HepG2 (cell line): ENCODE measurements around the gene PAQR6.

Source experiments
- ADNP ChIP-seq: sonication (generic); formaldehyde crosslinking; IDR thresholded peaks from 2 replicates; pipeline ENCODE4 v1.4.0; 2020; ENCODE audit warnings: missing genetic modification reagents
- DPF2 ChIP-seq: sonication (generic); formaldehyde crosslinking; IDR thresholded peaks from 2 replicates; pipeline ENCODE4 v1.4.0; 2020; ENCODE audit warnings: mild to moderate bottlenecking, low read depth, missing genetic modification reagents, borderline replicate concordance
- GATAD2A ChIP-seq: IDR thresholded peaks from 2 replicates; pipeline ENCODE4 v1.6.1; 2016
- JUN ChIP-seq: sonication (generic); formaldehyde crosslinking; IDR thresholded peaks from 2 replicates; pipeline ENCODE4 v1.4.0; 2020; ENCODE audit warnings: mild to moderate bottlenecking, missing genetic modification reagents
- ZBTB3 ChIP-seq: sonication (generic); formaldehyde crosslinking; IDR thresholded peaks from 2 replicates; pipeline ENCODE4 v1.4.0; 2020; ENCODE audit warnings: low read depth, mild to moderate bottlenecking, moderate library complexity, missing genetic modification reagents, borderline replicate concordance
- ZNF484 ChIP-seq: sonication (generic); formaldehyde crosslinking; IDR thresholded peaks from 2 replicates; pipeline ENCODE4 v1.5.1; 2020; ENCODE audit warnings: mild to moderate bottlenecking, low read depth, missing genetic modification reagents, borderline replicate concordance
- TF ChIP-seq, protein P1 (sequence below): sonication (generic); formaldehyde crosslinking; IDR thresholded peaks from 2 replicates; pipeline ENCODE4 v1.4.0; 2020; ENCODE audit warnings: missing genetic modification reagents
- TF ChIP-seq, protein P2 (sequence below): sonication (generic); formaldehyde crosslinking; IDR thresholded peaks from 2 replicates; pipeline ENCODE4 v1.9.0; 2022; ENCODE audit warnings: low read depth, missing genetic modification reagents

GRCh38 chr1:156200044-156200443 is 47.8 kb downstream of the PAQR6 start:
- no peak for TF ChIP-seq JUN (CRISPR knock-in tag)
- TF ChIP-seq, protein P1, sequence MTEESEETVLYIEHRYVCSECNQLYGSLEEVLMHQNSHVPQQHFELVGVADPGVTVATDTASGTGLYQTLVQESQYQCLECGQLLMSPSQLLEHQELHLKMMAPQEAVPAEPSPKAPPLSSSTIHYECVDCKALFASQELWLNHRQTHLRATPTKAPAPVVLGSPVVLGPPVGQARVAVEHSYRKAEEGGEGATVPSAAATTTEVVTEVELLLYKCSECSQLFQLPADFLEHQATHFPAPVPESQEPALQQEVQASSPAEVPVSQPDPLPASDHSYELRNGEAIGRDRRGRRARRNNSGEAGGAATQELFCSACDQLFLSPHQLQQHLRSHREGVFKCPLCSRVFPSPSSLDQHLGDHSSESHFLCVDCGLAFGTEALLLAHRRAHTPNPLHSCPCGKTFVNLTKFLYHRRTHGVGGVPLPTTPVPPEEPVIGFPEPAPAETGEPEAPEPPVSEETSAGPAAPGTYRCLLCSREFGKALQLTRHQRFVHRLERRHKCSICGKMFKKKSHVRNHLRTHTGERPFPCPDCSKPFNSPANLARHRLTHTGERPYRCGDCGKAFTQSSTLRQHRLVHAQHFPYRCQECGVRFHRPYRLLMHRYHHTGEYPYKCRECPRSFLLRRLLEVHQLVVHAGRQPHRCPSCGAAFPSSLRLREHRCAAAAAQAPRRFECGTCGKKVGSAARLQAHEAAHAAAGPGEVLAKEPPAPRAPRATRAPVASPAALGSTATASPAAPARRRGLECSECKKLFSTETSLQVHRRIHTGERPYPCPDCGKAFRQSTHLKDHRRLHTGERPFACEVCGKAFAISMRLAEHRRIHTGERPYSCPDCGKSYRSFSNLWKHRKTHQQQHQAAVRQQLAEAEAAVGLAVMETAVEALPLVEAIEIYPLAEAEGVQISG (CRISPR knock-in tag) = no peak
- no peak for TF ChIP-seq ZBTB3 (CRISPR knock-in tag)
- TF ChIP-seq DPF2 (CRISPR knock-in tag) = no peak
- no peak for TF ChIP-seq ADNP
- no peak for TF ChIP-seq ZNF484 (CRISPR knock-in tag)
- TF ChIP-seq, protein P2, sequence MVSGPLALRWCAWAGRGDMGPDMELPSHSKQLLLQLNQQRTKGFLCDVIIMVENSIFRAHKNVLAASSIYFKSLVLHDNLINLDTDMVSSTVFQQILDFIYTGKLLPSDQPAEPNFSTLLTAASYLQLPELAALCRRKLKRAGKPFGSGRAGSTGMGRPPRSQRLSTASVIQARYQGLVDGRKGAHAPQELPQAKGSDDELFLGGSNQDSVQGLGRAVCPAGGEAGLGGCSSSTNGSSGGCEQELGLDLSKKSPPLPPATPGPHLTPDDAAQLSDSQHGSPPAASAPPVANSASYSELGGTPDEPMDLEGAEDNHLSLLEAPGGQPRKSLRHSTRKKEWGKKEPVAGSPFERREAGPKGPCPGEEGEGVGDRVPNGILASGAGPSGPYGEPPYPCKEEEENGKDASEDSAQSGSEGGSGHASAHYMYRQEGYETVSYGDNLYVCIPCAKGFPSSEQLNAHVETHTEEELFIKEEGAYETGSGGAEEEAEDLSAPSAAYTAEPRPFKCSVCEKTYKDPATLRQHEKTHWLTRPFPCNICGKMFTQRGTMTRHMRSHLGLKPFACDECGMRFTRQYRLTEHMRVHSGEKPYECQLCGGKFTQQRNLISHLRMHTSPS (CRISPR knock-in tag) = no peak
- no peak for TF ChIP-seq GATAD2A (CRISPR knock-in tag)
